Liver (tissue), 9 donors: ENCODE results near the gene LYST. TPM values are rescaled to one million over a fixed set of nuclear protein-coding genes. Genes with fewer than 3 reads are reported as not detected.

ENCODE experiments used
- DNase-seq: peaks from one replicate; pipeline ENCODE4 v3.0.0-alpha.2; 2017; ENCODE audit warnings: low spot score
- H3K27ac ChIP-seq, 2 donors: one replicate each; pipeline ENCODE4 v1.7.0; 2013; ENCODE audit warnings: inconsistent platforms in 2 of 2, low read length in 2 of 2, control low read depth in 1 of 2, low read depth in 1 of 2, mild to moderate bottlenecking in 1 of 2
- H3K27me3 ChIP-seq, 4 donors: one replicate each; pipeline versions ENCODE4 v1.6.1 to v1.7.0; 2013; ENCODE audit warnings: low read length in 3 of 4, inconsistent platforms in 1 of 4, mild to moderate bottlenecking in 1 of 4, moderate library complexity in 1 of 4; ENCODE audit not compliant: control insufficient read depth in 4 of 4, insufficient read depth in 4 of 4
- H3K36me3 ChIP-seq, 4 donors: one replicate each; pipeline versions ENCODE4 v1.6.1 to v1.7.0; 2013; ENCODE audit warnings: low read length in 3 of 4, mild to moderate bottlenecking in 3 of 4, low read depth in 1 of 4, moderate library complexity in 1 of 4; ENCODE audit not compliant: control insufficient read depth in 4 of 4, insufficient read depth in 3 of 4
- H3K4me1 ChIP-seq, 4 donors: one replicate each; pipeline versions ENCODE4 v1.6.1 to v1.7.0; 2013; ENCODE audit warnings: low read length in 3 of 4, mild to moderate bottlenecking in 3 of 4, moderate library complexity in 1 of 4; ENCODE audit not compliant: control insufficient read depth in 4 of 4, insufficient read depth in 4 of 4
- H3K4me3 ChIP-seq, 3 donors: one replicate each; pipeline versions ENCODE4 v1.6.1 to v1.7.0; 2013; ENCODE audit warnings: low read length in 3 of 3, control low read depth in 1 of 3, low read depth in 1 of 3, mild to moderate bottlenecking in 1 of 3
- H3K9ac ChIP-seq, 2 donors: one replicate each; pipeline ENCODE4 v1.7.0; 2013; ENCODE audit warnings: low read length in 2 of 2, mild to moderate bottlenecking in 2 of 2, moderate library complexity in 2 of 2, control low read depth in 1 of 2, low read depth in 1 of 2
- H3K9me3 ChIP-seq, 4 donors: one replicate each; pipeline versions ENCODE4 v1.6.1 to v1.7.0; 2013; ENCODE audit warnings: low read length in 3 of 4; ENCODE audit not compliant: control insufficient read depth in 4 of 4
- ATF3 ChIP-seq: IDR thresholded peaks from 2 replicates; pipeline ENCODE4 v1.6.1; 2016; ENCODE audit warnings: antibody characterized with exemption
- CTCF ChIP-seq: fragments of 150-350 bp; IDR thresholded peaks from 2 replicates; pipeline ENCODE4 v1.5.1; 2017; ENCODE audit warnings: improper control_type of control experiment, low read depth, low read length; ENCODE audit not compliant: missing input control
- EGR1 ChIP-seq, 2 donors: IDR thresholded peaks; 2 replicates each; pipeline ENCODE4 v1.6.1; 2016 to 2018; ENCODE audit warnings: antibody characterized with exemption in 2 of 2, low read depth in 2 of 2
- FOXA1 ChIP-seq: IDR thresholded peaks from 2 replicates; pipeline ENCODE4 v1.6.1; 2016; ENCODE audit warnings: antibody characterized with exemption
- FOXA2 ChIP-seq: IDR thresholded peaks from 2 replicates; pipeline ENCODE4 v1.6.1; 2016; ENCODE audit warnings: antibody characterized with exemption
- JUND ChIP-seq, 2 donors: IDR thresholded peaks; 2 replicates each; pipeline ENCODE4 v1.6.1; 2016; ENCODE audit warnings: antibody characterized with exemption in 2 of 2
- NR2F2 ChIP-seq: IDR thresholded peaks from 2 replicates; pipeline ENCODE4 v1.6.1; 2016; ENCODE audit warnings: antibody characterized with exemption
- RAD21 ChIP-seq, 2 donors: IDR thresholded peaks; 2 replicates each; pipeline ENCODE4 v1.6.1; 2016; ENCODE audit warnings: antibody characterized with exemption in 2 of 2, mild to moderate bottlenecking in 2 of 2
- RXRA ChIP-seq, 2 donors: IDR thresholded peaks; 2 replicates each; pipeline ENCODE4 v1.6.1; 2017 to 2018; ENCODE audit warnings: antibody characterized with exemption in 2 of 2, mild to moderate bottlenecking in 1 of 2
- SP1 ChIP-seq: IDR thresholded peaks from 2 replicates; pipeline ENCODE4 v1.6.1; 2018; ENCODE audit warnings: antibody characterized with exemption, mild to moderate bottlenecking
- YY1 ChIP-seq: IDR thresholded peaks from 2 replicates; pipeline ENCODE4 v1.6.1; 2016; ENCODE audit warnings: antibody characterized with exemption, mild to moderate bottlenecking
- WGBS: extraction: QIAGEN DNeasy Blood & Tissue Kit; methylation state at CpG from one replicate; pipeline ENCODE4 v1.1.7; 2013; 5-methylcytosine and 5-hydroxymethylcytosine counted together
- polyA plus RNA-seq, 2 donors: library from polyadenylated mRNA; stranded (reverse) in 1 of 2; unstranded in 1 of 2; fragments of 200-250 nt in 1 of 2; fragments of >200 nt in 1 of 2; fragmentation: Nextera tagmentation in 1 of 2; extraction: Ambion mirVana in 1 of 2; gene quantifications; one replicate each; pipeline versions ENCODE4 v1.2.1 to v1.2.3, GENCODE V29; 2013 to 2015
- total RNA-seq, 2 donors: library from RNA; depleted of rRNA; stranded (reverse); fragments of >200 nt; gene quantifications; one replicate each; pipeline ENCODE4 v1.2.3, GENCODE V29; 2014
- TF ChIP-seq, protein P1 (sequence below): IDR thresholded peaks from 2 replicates; pipeline ENCODE4 v1.6.1; 2016; ENCODE audit warnings: antibody characterized with exemption
- TF ChIP-seq, protein P2 (sequence below): IDR thresholded peaks from 2 replicates; pipeline ENCODE4 v1.6.1; 2016; ENCODE audit warnings: antibody characterized with exemption, mild to moderate bottlenecking
- donor health status: healthy.
- donor health status: healthy.
- donor health status: healthy.
- donor health status: healthy.
- donor health status: healthy.

The LYST gene
- total and polyA plus RNA-seq, 4 donors: 3.4 to 45.9 (median 14.2) TPM

- peaks cover 0 to 3% (median 0%) of the 10 kb centered on the region in 4 donors for H3K36me3 ChIP-seq
- no peak overlapping the region for H3K4me3 ChIP-seq
- peaks cover 2 to 12% (median 6%) of the 10 kb centered on the region in 4 donors for H3K4me1 ChIP-seq
- no peak for DNase-seq
- no peaks in the 10 kb centered on the region for H3K27me3 ChIP-seq
- TF ChIP-seq, protein P1, sequence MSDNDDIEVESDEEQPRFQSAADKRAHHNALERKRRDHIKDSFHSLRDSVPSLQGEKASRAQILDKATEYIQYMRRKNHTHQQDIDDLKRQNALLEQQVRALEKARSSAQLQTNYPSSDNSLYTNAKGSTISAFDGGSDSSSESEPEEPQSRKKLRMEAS: no peak
- no peaks in the 10 kb centered on the region for H3K9me3 ChIP-seq
- no peak overlapping the region for H3K27ac ChIP-seq
- 84% methylated on average over 7 of the region's 7 CpGs for WGBS
- H3K9ac ChIP-seq: no peak overlapping the region
These were observed 36.2 kb upstream of the LYST start for GRCh38 chr1:235902677-235903542.

GRCh38 chr1:235901461-235901860 is 34.8 kb upstream of the LYST start:
- no peaks in the 10 kb centered on the region for H3K27me3 ChIP-seq
- no peak for DNase-seq
- no peak overlapping the region for H3K4me3 ChIP-seq
- TF ChIP-seq FOXA2 (no peak), NR2F2 (no peak), ATF3 (no peak), YY1 (no peak), RXRA (IDR thresholded peaks at IDR 0.05) (no peak), RAD21 (IDR thresholded peaks at IDR 0.05) (no peak), EGR1 (IDR thresholded peaks at IDR 0.05; ENCODE audit: low read depth in 2 of 2) (no peak), FOXA1 (no peak), JUND (IDR thresholded peaks at IDR 0.05) (no peak), SP1 (no peak), CTCF (no peak)
- TF ChIP-seq, protein P2, sequence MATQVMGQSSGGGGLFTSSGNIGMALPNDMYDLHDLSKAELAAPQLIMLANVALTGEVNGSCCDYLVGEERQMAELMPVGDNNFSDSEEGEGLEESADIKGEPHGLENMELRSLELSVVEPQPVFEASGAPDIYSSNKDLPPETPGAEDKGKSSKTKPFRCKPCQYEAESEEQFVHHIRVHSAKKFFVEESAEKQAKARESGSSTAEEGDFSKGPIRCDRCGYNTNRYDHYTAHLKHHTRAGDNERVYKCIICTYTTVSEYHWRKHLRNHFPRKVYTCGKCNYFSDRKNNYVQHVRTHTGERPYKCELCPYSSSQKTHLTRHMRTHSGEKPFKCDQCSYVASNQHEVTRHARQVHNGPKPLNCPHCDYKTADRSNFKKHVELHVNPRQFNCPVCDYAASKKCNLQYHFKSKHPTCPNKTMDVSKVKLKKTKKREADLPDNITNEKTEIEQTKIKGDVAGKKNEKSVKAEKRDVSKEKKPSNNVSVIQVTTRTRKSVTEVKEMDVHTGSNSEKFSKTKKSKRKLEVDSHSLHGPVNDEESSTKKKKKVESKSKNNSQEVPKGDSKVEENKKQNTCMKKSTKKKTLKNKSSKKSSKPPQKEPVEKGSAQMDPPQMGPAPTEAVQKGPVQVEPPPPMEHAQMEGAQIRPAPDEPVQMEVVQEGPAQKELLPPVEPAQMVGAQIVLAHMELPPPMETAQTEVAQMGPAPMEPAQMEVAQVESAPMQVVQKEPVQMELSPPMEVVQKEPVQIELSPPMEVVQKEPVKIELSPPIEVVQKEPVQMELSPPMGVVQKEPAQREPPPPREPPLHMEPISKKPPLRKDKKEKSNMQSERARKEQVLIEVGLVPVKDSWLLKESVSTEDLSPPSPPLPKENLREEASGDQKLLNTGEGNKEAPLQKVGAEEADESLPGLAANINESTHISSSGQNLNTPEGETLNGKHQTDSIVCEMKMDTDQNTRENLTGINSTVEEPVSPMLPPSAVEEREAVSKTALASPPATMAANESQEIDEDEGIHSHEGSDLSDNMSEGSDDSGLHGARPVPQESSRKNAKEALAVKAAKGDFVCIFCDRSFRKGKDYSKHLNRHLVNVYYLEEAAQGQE: no peak
- no peaks in the 10 kb centered on the region for H3K9me3 ChIP-seq
- peaks cover 2 to 12% (median 7%) of the 10 kb centered on the region in 4 donors for H3K4me1 ChIP-seq
- 92% methylated on average over 2 of the region's 2 CpGs for WGBS
- no peak overlapping the region for H3K9ac ChIP-seq
- H3K27ac ChIP-seq: no peak overlapping the region
- peaks cover 0 to 3% (median 0%) of the 10 kb centered on the region in 4 donors for H3K36me3 ChIP-seq
